T-helper 22 cell (primary cell): ENCODE measurements around the gene KRT40.

Experiments used
- DNase-seq: peaks from one replicate; pipeline ENCODE4 v3.0.0-alpha.2; 2020; ENCODE audit warnings: low read depth

Gene KRT40

DNA sequence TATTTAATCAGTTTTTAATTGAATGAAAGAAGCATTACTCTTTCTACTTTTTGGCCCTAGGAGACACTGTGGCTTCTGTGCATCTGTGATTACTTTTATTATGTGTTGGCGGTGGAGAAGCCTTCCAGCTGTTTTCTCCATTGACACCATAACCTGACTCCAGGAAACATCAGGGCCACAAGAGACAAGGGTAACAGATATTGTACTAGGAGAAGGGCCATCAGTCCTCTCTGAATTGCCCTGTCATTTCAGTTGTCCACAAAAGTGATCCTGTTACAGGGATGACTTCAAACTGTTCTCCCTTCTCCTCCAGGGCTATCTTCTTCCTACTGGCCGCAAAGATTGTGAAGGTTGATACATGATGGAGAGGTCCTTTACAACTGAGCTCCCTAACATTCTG, 32.0 kb downstream of the KRT40 start:
- no peak for DNase-seq

DNA sequence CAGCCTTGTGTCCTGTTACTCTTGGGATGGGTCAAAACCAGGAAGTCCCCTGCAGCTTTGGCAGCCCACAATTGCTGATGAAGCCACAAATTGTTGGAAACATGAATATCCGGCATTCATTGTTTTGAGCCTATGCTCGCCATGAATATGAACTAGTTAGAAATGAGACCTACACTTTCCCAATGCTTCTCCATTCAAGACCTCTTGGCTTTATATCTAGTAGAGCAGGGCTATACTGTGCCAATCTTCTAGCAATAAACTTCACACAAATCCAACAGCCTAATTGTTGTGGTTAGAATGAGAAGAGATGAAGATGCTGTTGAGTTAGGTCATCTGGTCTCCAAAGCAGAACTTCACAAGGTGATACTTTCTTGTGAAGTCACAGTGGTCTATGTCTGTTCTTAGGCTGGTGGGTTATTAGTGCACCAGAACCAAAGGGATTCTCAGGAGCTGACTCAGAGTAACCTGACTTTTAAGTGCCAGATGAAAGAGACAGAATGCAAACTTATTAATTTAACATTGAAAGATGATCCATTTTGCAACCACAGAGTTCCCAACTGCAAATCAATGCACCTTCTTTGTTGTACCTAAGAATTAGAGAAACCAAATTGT, 33.0 kb downstream of the KRT40 start:
- DNase-seq, result no peak

DNA sequence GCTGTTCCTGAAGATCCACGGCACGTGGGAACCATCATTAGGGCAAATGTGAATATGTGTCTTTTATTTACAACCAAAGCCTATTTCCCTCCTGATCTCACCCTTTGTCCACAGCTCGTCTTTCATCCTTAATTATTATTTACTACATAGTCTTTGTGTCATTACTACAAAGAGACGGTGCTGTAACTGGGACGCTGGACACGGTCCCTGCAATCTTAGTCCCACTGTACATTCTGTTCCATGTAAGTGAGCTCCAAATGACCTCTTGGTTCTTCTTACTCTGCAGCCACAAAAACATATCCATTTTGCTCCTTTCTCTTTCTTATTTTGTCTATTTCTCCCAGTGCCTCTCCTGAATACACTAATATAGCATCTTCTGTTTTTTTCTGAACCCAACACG, 34.0 kb downstream of the KRT40 start:
- DNase-seq, result no peak

DNA sequence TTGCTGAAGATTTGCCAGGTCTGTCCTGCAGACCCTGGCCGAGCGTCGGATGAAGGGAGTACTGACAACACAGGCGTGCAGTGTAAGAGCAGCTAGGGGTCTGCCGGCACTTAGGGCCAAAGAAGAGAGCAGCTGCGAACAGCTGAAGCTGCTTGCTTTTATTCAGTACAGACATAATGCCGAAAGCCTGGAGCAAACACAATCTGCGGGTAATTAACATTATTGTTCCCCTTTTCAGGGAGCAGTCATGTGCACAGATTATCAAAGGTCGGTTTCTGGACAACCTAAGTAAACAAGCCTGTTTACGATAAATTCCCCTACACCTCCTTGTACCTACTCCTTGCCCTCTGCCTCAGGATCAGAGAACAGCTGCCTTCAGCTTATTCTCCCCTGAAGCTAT, 34.7 kb downstream of the KRT40 start:
- no peak for DNase-seq

DNA sequence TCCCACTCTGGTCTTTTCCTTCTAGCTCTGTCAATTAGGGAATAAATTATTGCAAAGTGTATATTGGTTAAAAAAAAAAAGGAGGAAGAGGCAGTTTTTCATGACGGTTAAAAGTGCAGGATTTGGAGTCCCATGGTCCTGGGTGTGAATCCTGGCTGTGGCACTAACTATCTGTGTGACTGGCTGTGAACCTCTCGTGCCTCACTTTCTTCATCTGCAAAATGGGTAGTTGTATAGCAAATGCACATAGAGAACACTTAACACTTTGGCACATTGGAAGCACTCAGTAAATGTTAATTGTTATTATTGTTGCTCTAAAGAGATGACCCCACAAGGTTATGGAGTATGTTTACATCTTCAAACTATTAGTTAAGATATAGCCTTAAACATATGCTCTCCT, 36.2 kb downstream of the KRT40 start:
- DNase-seq, result no peak

DNA sequence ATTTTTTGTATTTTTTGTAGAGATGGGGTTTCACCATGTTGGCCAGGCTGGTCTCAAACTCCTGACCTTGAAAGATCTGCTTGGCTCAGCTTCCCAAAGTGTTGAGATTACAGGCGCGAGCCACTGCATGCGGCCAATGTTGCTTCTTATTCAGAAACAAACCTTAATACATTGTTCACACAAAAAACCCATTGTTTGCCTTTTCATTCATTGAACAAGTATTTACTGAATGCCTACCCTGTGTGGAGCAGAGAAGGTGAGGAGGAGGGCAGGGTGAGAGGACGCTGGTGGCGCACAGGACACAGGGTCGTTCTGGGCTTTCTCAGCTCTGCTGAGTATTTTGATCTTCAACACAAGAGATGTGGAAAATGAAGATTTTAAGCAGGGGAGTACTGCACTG, 38.7 kb downstream of the KRT40 start:
- DNase-seq, result no peak

DNA sequence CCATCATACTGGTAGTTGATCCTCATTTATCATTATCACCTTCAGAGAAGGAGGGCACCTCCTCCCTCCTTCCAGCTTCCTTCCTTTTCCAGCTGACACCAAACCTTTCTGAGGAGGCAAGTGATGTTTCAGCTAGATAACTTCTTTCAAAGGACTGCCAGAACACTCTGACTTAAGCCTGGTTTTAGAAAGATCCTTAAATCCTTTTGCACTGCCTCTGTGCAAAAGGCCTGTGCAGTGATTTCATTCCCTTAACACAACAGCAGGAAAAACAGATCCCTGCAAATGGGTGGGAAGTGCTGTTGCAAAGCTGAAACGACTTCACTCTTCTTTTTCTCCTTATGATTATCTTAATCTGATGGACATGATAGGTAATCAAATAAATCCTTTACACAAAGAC, 39.6 kb downstream of the KRT40 start:
- no peak for DNase-seq

DNA sequence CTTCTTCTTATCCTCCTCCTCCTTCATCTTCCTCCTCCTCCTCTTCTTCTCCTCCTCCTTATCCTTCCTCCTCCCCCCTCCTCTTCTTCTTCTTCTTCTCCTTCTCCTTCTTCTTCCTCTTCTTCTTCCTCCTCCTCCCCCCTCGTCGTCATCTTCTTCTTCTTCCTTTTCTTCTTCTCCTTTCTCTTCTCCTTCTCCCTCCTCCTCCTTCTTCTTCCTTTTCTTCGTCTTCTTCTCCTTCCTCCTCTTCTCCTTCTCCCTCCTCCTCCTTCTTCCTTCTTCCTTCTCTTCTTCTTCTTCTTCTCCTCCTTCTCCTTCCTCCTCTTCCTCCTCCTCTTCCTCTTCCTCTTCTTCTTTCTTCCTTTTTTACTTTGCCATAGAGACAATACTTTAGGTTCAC, 41.6 kb downstream of the KRT40 start:
- no peak for DNase-seq

DNA sequence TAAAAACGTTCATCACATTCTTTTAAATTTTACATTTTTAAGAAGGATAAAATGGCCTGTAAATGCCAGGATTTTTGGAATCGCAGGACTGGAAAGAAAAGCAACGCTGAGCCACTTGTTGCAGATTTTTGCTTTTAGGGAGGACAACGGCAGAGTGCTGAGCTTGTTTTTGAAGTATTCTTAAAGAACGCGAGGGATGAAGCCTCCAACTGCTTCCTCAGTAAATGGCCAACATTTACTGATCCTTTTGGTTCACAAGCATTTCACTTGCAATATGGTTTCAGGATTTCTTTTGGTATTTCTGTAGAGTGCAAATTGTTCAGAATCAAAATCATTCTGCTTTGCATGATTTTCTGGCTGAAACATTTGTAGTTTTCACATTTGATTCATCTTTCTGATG, 43.9 kb downstream of the KRT40 start:
- no peak for DNase-seq

DNA sequence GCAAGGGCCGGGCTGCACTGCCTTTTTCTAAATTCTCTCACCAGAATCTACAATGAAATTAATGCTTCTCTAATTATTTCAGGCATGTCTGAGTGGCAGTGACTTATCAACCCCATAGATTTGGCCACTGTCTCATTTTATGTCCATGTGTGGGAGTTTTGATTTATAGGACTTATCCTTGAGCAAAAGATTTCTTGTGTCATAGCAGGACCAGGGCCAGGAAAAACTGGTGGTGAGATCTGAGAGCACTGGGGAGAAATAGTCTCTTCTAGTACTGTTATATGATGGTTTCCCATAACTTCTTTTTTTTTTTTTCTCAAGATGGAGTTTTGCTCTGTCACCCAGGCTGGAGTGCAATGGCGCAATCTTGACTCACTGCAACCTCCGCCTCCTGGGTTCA, 45.1 kb downstream of the KRT40 start:
- DNase-seq, result no peak

DNA sequence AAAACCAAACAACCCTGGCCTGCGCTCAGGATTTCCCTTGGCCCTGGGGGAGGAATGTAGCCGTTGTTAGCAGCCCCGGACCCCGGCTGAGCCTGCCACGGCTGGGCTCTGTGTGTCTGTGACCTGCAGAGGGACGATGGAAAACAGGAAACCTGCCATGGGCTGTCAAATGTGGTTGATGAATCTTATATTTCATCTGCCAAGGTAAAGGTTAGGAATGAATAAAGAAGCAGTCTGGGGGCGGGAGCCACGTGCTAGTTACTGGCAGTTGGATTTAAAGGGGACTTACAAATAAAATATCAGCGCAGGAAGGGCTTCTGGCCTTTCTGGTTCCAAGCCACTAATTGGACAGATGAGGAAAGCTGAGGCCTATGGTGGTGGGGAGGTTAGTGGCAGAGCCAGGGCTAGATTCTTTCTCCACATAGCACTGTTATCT, 46.7 kb downstream of the KRT40 start, which contains the start of gene KRT23:
Gene KRT23, minus strand, starts transcription at position 263 of the 436 bp plus-strand sequence. CDS start 1,043 bp downstream, outside the sequence.
- DNase-seq, result no peak

DNA sequence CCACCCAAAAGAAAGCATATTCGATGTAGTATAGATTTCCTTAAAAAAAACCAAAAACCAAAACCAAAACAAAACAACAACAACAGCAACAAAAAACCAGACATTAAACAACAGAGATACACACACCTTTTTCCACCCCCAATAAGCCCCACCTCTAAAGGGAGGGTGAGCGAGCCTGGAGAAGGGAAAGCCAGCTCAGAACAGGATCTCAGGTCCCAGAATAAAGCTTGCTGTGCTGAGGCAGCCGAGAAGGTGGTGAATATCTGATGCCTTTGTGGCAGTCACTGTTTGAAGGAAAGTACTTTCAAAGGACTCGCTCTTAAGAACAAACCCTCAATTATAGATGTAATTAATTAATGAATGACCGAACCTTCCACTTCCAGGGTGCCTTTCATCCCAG, 47.1 kb downstream of the KRT40 start:
- DNase-seq, result no peak

DNA sequence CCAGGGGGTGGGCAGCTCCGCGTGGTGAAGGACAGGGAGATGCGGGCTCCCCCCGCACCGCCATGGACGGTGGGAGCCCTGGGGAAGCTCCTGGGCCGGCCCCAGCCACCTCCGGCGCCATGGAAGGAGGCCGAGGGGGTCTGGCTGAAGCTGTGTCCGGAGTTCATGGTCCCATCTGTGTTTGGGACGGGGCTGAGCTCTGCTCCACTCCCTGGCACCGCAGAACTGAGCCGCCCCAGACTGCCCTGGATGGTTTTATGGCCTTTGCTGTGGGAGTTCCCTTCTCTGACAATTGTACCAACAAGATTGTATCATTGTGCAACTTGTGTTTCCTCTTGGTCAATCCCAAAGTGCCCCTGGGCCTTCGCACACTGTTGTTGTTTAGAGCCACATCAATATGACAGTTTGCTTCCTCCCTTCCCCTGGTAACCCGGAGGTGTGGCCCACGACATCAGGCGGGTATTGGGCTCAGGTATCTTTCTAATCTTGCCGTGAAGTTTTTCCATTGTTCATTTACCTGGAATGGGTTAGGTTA, 47.6 kb downstream of the KRT40 start:
- DNase-seq, result no peak

DNA sequence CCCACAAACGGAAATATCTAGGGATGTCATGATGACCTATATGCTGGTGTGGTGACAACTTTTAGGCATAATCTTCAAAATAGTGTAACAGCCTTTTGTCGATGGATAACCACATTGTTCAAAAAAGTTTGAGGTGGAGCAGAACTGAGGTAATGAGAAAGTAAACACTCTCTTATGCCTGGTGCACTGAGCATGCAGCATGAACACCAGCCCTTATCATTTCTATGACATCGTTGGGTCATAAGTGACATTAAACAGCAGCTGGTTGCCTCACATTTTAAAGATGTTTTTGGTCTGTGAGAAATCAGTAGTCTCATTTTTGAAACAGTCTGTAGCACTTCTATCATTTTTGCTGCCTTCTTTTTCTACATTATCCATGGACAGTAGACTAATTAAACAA, 48.5 kb downstream of the KRT40 start:
- DNase-seq, result no peak

DNA sequence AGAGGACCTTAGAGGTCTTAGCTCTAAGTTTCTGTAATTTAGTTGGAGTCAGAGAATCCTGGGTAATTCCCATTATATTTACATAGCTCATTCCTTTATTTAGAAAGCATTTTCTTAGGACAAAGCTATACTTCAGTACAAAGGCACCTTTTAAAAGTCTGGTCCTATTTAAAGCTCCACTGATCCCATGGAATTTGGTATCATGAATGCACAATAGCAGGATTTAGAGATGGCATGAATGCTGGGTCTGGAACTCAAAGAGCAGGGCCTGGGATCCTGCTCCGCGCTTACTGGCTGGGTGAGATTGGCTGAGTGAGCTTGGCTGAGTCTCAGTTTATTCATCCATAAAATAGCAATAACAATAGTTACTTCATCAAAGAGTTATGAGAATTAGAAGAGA, 51.5 kb downstream of the KRT40 start:
- no peak for DNase-seq

DNA sequence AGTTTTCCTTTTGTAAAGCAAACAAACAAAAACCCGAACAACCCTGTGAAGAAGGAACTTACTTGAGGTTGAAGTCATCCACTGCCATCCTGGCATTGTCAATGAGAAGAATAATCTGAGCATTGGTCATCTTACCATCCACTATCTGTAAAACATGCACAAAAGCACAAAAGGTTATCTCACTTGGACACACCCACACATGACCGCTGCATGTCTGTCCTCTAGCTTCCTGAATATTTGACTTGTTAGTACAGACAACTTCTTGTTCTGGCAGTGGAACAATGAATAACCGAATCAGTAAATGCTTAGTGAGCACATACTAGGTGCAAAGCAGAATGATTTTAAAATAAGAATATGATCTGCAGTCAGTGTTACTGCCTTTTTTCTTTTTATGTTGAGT, 52.8 kb downstream of the KRT40 start:
- DNase-seq, result no peak
